Ascending aorta (tissue), 2 donors: ENCODE data around the gene ARHGEF4. TPM values are rescaled to one million over a fixed set of nuclear protein-coding genes. Genes with fewer than 3 reads are reported as not detected.

Source experiments
- DNase-seq, 2 donors: peaks; one replicate each; pipeline ENCODE4 v3.0.0-alpha.2; 2019; ENCODE audit warnings: low spot score in 2 of 2
- H3K27ac ChIP-seq, 2 donors: fragments of 200-600 bp; sonication (generic); one replicate each; pipeline ENCODE4 v1.5.1; 2016 to 2017; ENCODE audit warnings: mild to moderate bottlenecking in 1 of 2
- H3K27me3 ChIP-seq: fragments of 200-600 bp; sonication (generic); one replicate; pipeline ENCODE4 v1.5.1; 2017
- H3K36me3 ChIP-seq, 2 donors: fragments of 200-600 bp; sonication (generic); one replicate each; pipeline ENCODE4 v1.5.1; 2016
- H3K4me1 ChIP-seq, 2 donors: fragments of 200-600 bp; sonication (generic); one replicate each; pipeline ENCODE4 v1.5.1; 2016 to 2017; ENCODE audit warnings: mild to moderate bottlenecking in 1 of 2
- H3K4me3 ChIP-seq, 2 donors: fragments of 200-600 bp; sonication (generic); one replicate each; pipeline ENCODE4 v1.5.1; 2016 to 2017; ENCODE audit warnings: mild to moderate bottlenecking in 1 of 2
- H3K9me3 ChIP-seq, 2 donors: fragments of 200-600 bp; sonication (generic); one replicate each; pipeline ENCODE4 v1.5.1; 2016
- intact Hi-C: fragments of 100-400 bp; cut with DNase I; formaldehyde crosslinking; loops from one replicate; pipeline ENCODE4 v1.15.1; 2023
- total RNA-seq: library from RNA; depleted of rRNA; stranded (reverse); fragments of >200 nt; gene quantifications from one replicate; pipeline ENCODE4 v1.1.0, GENCODE V29; 2016
- TF ChIP-seq, protein P1 (sequence below), 3 experiments: fragments of 200-600 bp in 2 of 3; fragments of 450-650 bp in 1 of 3; sonication (generic) in 2 of 3; IDR thresholded peaks; one replicate each; pipeline ENCODE4 v1.5.1; 2016 to 2019; ENCODE audit warnings: antibody characterized with exemption in 3 of 3, mild to moderate bottlenecking in 1 of 3, moderate library complexity in 1 of 3

The ARHGEF4 gene
- total RNA-seq, 1 donor from 2014 or later = 9.6 TPM

DNA sequence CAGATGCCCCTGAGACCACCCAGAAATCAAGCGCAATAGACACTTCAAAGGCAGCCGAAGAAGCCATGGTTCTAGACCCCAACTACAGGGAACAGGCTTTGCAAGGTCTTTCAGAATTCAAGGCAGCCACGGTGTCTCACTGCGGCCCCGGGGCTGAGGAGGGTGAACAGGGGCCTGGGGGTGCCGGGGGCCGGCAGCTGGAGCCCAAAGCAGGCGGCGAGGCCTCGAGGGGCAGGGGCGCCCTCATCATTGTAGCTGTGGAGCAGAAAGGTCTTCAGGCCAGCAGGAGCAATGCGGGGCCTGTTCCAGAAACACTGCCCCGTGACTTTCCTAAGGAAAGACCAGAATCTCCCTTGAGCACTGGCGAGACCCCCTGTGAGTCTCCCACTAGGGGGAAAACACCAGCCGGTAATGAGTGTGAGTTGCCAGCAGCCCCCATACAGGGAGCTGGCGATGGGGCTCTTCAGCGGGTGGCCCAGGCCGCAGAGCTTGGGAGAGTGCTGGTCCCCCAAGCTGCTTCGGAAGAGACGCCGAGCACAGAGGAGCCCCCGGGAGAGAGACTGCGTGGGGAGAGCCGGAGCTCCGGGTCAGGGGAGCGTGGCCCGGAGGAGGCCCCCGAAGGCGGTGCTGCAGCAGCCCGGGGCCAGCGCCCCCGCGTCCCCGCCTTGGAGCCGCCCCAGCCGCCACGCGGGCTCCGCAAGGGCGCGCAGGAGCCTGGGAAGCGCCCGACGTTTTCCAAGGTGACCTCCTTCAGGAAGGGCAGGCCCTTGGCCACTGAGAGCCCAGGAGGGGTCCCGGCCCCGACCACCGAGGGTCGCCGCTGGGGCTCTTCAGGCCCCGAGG is 79.1 kb downstream of the ARHGEF4 start:
- no peak overlapping the region for H3K4me3 ChIP-seq
- no peaks in the 10 kb centered on the region for H3K4me1 ChIP-seq
- H3K27me3 ChIP-seq = no peaks in the 10 kb centered on the region
- intact Hi-C loops = no loop called here
- TF ChIP-seq, protein P1, sequence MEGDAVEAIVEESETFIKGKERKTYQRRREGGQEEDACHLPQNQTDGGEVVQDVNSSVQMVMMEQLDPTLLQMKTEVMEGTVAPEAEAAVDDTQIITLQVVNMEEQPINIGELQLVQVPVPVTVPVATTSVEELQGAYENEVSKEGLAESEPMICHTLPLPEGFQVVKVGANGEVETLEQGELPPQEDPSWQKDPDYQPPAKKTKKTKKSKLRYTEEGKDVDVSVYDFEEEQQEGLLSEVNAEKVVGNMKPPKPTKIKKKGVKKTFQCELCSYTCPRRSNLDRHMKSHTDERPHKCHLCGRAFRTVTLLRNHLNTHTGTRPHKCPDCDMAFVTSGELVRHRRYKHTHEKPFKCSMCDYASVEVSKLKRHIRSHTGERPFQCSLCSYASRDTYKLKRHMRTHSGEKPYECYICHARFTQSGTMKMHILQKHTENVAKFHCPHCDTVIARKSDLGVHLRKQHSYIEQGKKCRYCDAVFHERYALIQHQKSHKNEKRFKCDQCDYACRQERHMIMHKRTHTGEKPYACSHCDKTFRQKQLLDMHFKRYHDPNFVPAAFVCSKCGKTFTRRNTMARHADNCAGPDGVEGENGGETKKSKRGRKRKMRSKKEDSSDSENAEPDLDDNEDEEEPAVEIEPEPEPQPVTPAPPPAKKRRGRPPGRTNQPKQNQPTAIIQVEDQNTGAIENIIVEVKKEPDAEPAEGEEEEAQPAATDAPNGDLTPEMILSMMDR (IDR thresholded peaks at IDR 0.05) = no peak
- no peak overlapping the region for H3K27ac ChIP-seq
- DNase-seq = no peak
- H3K9me3 ChIP-seq = no peaks in the 10 kb centered on the region
- H3K36me3 ChIP-seq = no peaks in the 10 kb centered on the region

DNA sequence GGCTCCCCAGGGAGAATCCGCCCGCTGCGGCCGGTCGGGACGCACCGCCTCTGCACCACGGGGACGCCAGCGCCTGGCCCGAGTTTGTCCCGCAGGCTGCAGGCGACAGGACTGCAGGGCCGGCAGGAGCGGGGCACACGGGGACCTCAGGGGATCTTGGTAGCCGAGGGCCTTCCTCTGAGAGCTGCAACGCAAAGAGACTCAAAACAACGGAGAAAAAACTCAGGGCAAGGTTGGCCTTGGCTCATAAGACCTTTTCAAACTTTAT is 79.7 kb downstream of the ARHGEF4 start:
- no peak overlapping the region for H3K27ac ChIP-seq
- TF ChIP-seq, protein P1 (IDR thresholded peaks at IDR 0.05) = no peak
- H3K27me3 ChIP-seq = no peaks in the 10 kb centered on the region
- no peaks in the 10 kb centered on the region for H3K4me1 ChIP-seq
- DNase-seq = no peak
- H3K36me3 ChIP-seq = no peaks in the 10 kb centered on the region
- intact Hi-C loops = no loop called here
- no peak overlapping the region for H3K4me3 ChIP-seq
- H3K9me3 ChIP-seq = no peaks in the 10 kb centered on the region

DNA sequence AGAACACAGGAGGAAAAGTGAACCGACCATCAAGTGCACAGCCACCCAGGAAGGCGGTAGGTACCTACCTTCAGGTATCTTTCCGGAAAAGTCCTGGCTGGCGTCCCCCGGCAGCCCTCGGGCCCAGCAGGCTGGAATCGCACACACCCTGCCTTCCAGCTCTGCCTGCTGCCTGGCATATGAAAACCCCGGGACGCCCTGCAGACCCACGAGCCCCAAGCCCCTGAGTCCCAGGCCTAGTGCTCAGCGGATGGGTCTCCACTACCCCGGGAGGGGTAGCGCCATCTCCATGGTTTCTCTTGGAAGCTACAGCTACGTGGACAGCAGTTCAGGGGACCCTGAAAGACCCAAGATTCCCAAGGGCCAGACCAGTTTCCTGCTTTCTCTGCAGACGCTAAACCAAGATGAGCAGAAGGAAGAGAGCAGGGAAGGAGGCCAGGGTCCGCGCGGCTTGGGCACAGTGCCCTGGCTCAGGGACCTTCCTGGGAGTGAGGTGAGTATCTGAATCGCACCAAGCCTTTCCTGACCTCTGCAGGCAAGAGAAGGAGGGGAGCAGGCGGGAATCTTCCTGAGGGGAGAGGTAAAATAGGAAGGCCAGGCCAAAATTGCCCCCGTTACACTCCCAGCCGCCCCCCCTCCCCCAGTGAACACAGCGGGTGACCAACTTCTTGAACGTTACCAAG is 80.4 kb downstream of the ARHGEF4 start:
- no peaks in the 10 kb centered on the region for H3K27me3 ChIP-seq
- DNase-seq = no peak
- H3K4me1 ChIP-seq = no peaks in the 10 kb centered on the region
- no peaks in the 10 kb centered on the region for H3K36me3 ChIP-seq
- H3K27ac ChIP-seq = no peak overlapping the region
- H3K9me3 ChIP-seq = no peaks in the 10 kb centered on the region
- H3K4me3 ChIP-seq = no peak overlapping the region
- TF ChIP-seq, protein P1 (IDR thresholded peaks at IDR 0.05) = no peak
- intact Hi-C loops = no loop called here

DNA sequence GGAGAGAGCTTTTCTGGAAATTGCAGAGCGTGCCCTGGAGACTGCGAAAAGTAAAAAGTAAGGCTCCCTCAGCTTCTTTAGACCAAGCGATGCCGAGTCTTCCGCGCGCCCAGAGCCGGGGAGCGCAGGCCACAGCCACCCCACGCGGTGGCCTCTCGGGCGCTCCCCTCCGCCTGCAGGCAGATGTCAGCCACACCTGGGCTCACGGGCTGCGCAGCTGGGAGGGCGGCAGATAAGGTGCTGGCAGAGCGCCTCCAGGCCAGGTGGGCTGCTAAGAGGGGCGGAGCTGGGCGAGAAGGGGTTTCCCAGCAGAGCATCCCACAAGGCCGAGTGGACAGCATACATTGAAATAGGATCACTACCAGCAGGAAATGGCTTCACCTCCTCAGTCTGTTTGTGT is 81.7 kb downstream of the ARHGEF4 start:
- no peak overlapping the region for H3K4me3 ChIP-seq
- TF ChIP-seq, protein P1 (IDR thresholded peaks at IDR 0.05) = no peak
- H3K27me3 ChIP-seq = no peaks in the 10 kb centered on the region
- H3K36me3 ChIP-seq = no peaks in the 10 kb centered on the region
- no peaks in the 10 kb centered on the region for H3K4me1 ChIP-seq
- H3K27ac ChIP-seq = no peak overlapping the region
- no peak for DNase-seq
- H3K9me3 ChIP-seq = no peaks in the 10 kb centered on the region
- intact Hi-C loops = no loop called here

DNA sequence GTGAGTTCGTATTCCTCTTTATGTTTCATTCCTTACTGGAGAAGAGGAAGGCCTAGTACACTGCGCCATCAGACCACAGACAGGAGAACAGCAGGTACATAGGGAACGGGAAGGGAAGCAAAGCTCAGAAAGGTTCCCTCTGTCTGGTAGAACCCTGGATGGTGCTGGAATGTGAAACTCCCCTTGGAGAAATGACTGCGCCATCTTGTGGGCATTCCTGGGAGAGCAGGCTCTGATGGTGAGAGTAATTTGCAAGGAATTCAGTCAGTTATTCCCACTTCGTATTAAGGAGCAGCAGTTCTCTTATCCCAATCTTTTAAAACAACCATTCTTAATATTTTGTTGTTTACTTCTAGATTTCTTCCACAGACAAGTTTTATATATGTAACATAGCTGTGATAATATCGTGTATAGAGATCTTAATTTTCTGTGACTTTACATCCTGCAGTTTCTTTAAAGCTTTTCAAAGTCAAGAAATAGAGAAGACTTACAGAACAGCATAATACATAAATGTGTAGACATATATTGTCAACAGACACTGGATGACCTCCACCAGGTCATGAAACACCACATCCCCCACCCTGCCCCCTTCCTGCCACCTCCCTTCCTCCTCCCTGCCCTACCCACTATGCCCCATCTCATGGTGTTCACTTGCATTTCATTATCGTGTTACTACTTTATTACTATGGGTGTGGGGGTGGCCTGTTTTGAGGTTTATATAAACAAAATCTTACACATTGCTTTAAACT is 83.9 kb downstream of the ARHGEF4 start:
- DNase-seq = peak in 1 of 2 donors; percentile 72
- intact Hi-C loops = loop anchor here (1.0 kb wide), 1 partner anchor 123 kb away; no protein-coding TSS in a partner anchor
- Histone ChIP-seq H3K4me3 (no peak overlapping the region), H3K27me3 (no peaks in the 10 kb centered on the region), H3K4me1 (no peaks in the 10 kb centered on the region), H3K27ac (no peak overlapping the region), H3K36me3 (no peaks in the 10 kb centered on the region), H3K9me3 (no peaks in the 10 kb centered on the region)
- TF ChIP-seq, protein P1 (IDR thresholded peaks at IDR 0.05) = peak in 2 of 3 experiments; percentile 55 to 68
